GM23338 (cell line): ENCODE measurements around the gene TPM3.
A peak's percentile ranks its signal among the peaks of the same experiment; 100 is the strongest.

Experiments
- CREB1 ChIP-seq: fragments of 250-450 bp; sonication (Bioruptor Pico); IDR thresholded peaks from 2 replicates; pipeline ENCODE4 v1.5.0; 2020; ENCODE audit warnings: low read depth, mild to moderate bottlenecking, moderate library complexity
- CTCF ChIP-seq, 2 experiments: fragments of 200-600 bp in 1 of 2; sonication (generic) in 1 of 2; conservative IDR thresholded peaks; 2 replicates each; pipeline versions ENCODE4 v1.5.1 to v1.6.1; 2016 to 2017; ENCODE audit warnings: antibody characterized with exemption in 2 of 2, low read depth in 2 of 2, mild to moderate bottlenecking in 2 of 2, moderate library complexity in 1 of 2
- ETS1 ChIP-seq: IDR thresholded peaks from 2 replicates; pipeline ENCODE4 v1.6.1; 2016; ENCODE audit warnings: antibody characterized with exemption
- EZH2 ChIP-seq: fragments of 200-600 bp; sonication (generic); IDR thresholded peaks from one replicate; pipeline ENCODE4 v1.8.0; 2017; ENCODE audit warnings: antibody characterized with exemption, mild to moderate bottlenecking, low read depth; ENCODE audit not compliant: unreplicated experiment
- EZH2phosphoT487 ChIP-seq: fragments of 200-600 bp; sonication (generic); IDR thresholded peaks from one replicate; pipeline ENCODE4 v1.8.1; 2018; ENCODE audit warnings: antibody characterized with exemption; ENCODE audit not compliant: unreplicated experiment
- NANOG ChIP-seq: IDR thresholded peaks from 2 replicates; pipeline ENCODE4 v1.6.1; 2016; ENCODE audit warnings: antibody characterized with exemption, borderline replicate concordance
- POLR2AphosphoS5 ChIP-seq: IDR thresholded peaks from 2 replicates; pipeline ENCODE4 v1.6.1; 2016; ENCODE audit warnings: antibody characterized with exemption, low read depth
- REST ChIP-seq: IDR thresholded peaks from one replicate; pipeline ENCODE4 v1.6.1; 2018; ENCODE audit warnings: antibody characterized with exemption; ENCODE audit not compliant: unreplicated experiment
- STAT1 ChIP-seq: IDR thresholded peaks from one replicate; pipeline ENCODE4 v1.6.1; 2016; ENCODE audit warnings: antibody characterized with exemption; ENCODE audit not compliant: unreplicated experiment
- ZNF114 ChIP-seq: fragments of 250-450 bp; sonication (Bioruptor Pico); IDR thresholded peaks from 2 replicates; pipeline ENCODE4 v1.5.0; 2020; ENCODE audit warnings: mild to moderate bottlenecking, moderate library complexity
- ZNF331 ChIP-seq: fragments of 250-450 bp; sonication (Bioruptor Pico); IDR thresholded peaks from 2 replicates; pipeline ENCODE4 v1.5.0; 2020; ENCODE audit warnings: low read depth, mild to moderate bottlenecking, moderate library complexity

- TF ChIP-seq POLR2AphosphoS5 (peak; percentile 45), CTCF (conservative IDR thresholded peaks at IDR 0.05; ENCODE audit: low read depth in 2 of 2) (peak; percentile 19 to 33), REST (no peak), ETS1 (no peak), STAT1 (no peak), EZH2 (no peak), ZNF114 (CRISPR knock-in tag) (no peak), EZH2phosphoT487 (no peak), CREB1 (CRISPR knock-in tag) (peak; percentile 90), ZNF331 (CRISPR knock-in tag) (no peak), NANOG (no peak)
These were observed 37.2 kb downstream of the TPM3 start, which contains the start of gene NUP210L for GRCh38 chr1:154154534-154155191.
